Measurements from ENCODE around the gene IFFO2. TPM values are rescaled to one million over a fixed set of nuclear protein-coding genes. Genes with fewer than 3 reads are reported as not detected.

Gene IFFO2
- total and polyA plus RNA-seq, 10 of the 15 experiments (the other 5 are each of a cell fraction or from before 2014, with no cell fraction given), result 1.2 to 18.4 (median 6.7) TPM

- ATAC-seq (peak; percentile 8; the same call in 1 of the 3 replicates), DNase-seq (ENCODE audit: low read depth, low spot score) (no peak), FAIRE-seq (no peak)
- RAD21 ChIA-PET (ENCODE audit: unreplicated experiment), result no interaction called here
- no peaks in the 10 kb centered on the region for H4K20me1 ChIP-seq (ENCODE audit: control insufficient read depth, insufficient read depth)
- SMC1A ChIA-PET (ENCODE audit: uncharacterized antibody, unreplicated experiment), result no interaction called here
- 0 out of 2 replicates have a peak overlapping the region, but pooled peaks have one; percentile 31 for H3K4me2 ChIP-seq (ENCODE audit: control insufficient read depth, insufficient read depth)
- no peak overlapping the region; the same call in 1 of the 2 replicates for H2AFZ ChIP-seq (ENCODE audit: control insufficient read depth, low read depth, low read length)
- no peaks in the 10 kb centered on the region for H3K9me3 ChIP-seq (replicated peaks; ENCODE audit: control insufficient read depth, insufficient read depth, low read length)
- TF ChIP-seq NFYA (IDR thresholded peaks at IDR 0.05; ENCODE audit: borderline replicate concordance, low read depth, low read length), result no peak
- no peak for TF ChIP-seq HDGF (IDR thresholded peaks at IDR 0.05)
- TF ChIP-seq NFXL1 (IDR thresholded peaks at IDR 0.05; ENCODE audit: borderline replicate concordance), result no peak
- no peak for TF ChIP-seq KAT2A (conservative IDR thresholded peaks at IDR 0.05; ENCODE audit: control insufficient read depth, low read depth, low read length)
- TF ChIP-seq BHLHE40 (IDR thresholded peaks at IDR 0.05; ENCODE audit: borderline replicate concordance in 1 of 2, low read depth in 2 of 2, low read length in 1 of 2), result no peak
- no peak for TF ChIP-seq ASH2L (IDR thresholded peaks at IDR 0.05; ENCODE audit: borderline replicate concordance, low read depth)
- no peak for TF ChIP-seq KLF5 (IDR thresholded peaks at IDR 0.05; ENCODE audit: partially characterized antibody)
- TF ChIP-seq TAF1 (IDR thresholded peaks at IDR 0.05; ENCODE audit: borderline replicate concordance, low read depth, low read length), result no peak
- no peak for TF ChIP-seq BCLAF1 (IDR thresholded peaks at IDR 0.05)
- no peak for TF ChIP-seq BMI1 (IDR thresholded peaks at IDR 0.05; ENCODE audit: borderline replicate concordance)
- TF ChIP-seq ZBTB11 (CRISPR knock-in tag; IDR thresholded peaks at IDR 0.05), result no peak
- TF ChIP-seq ATF7 (IDR thresholded peaks at IDR 0.05; ENCODE audit: low read depth), result no peak
- no peak for TF ChIP-seq MAX (IDR thresholded peaks at IDR 0.05; ENCODE audit: low read depth, low read length)
- no peak for TF ChIP-seq ZBED1 (IDR thresholded peaks at IDR 0.05; ENCODE audit: borderline replicate concordance)
- peaks cover 35% of the 10 kb centered on the region for H3K4me1 ChIP-seq (ENCODE audit: control insufficient read depth, insufficient read depth, low read length)
- no peaks in the 10 kb centered on the region for H3K36me3 ChIP-seq (ENCODE audit: control insufficient read depth in 2 of 2, insufficient read depth in 2 of 2, low read length in 1 of 2)
- peak overlapping the region; percentile 30; the same call in 1 of the 2 replicates for H3K9ac ChIP-seq (ENCODE audit: control insufficient read depth, insufficient read depth, low read length)
- no TSS peak for BruUV-seq (replicated peaks)
- POLR2A ChIA-PET, result no interaction called here
- intact Hi-C loops (cut with micrococcal nuclease; ENCODE audit: unreplicated experiment), result no loop called here
- H3K4me3 ChIP-seq, result no peak overlapping the region
- CTCF ChIA-PET, result interaction anchor here (2.8 kb wide), 1 partner anchor 31 kb away, joined by 10 read pairs; no protein-coding TSS in a partner anchor
- 100% methylated on average over 2 of the region's 2 CpGs for whole genome bisulfite sequencing (ENCODE audit: insufficient coverage, insufficient replicate concordance, low lambda C conversion rate, missing lambda C conversion rate)
- peak overlapping the region; percentile 46 for H3K27ac ChIP-seq (ENCODE audit: control insufficient read depth, insufficient read depth)
- in situ Hi-C loops (cut with MboI), result no loop called here
- peaks cover 21% of the 10 kb centered on the region for H3K79me2 ChIP-seq (ENCODE audit: control insufficient read depth, insufficient read depth, low read length)
- H3K27me3 ChIP-seq (replicated peaks in 1 of 2; ENCODE audit: control insufficient read depth in 2 of 2, insufficient read depth in 2 of 2, low read length in 1 of 2), result no peaks in the 10 kb centered on the region
Observed at GRCh38 chr1:18944810-18945209, 11.7 kb downstream of the IFFO2 start.

Measured in GM12878 (cell line).